ENCODE data around the gene ZNF423. TPM values are rescaled to one million over a fixed set of nuclear protein-coding genes. Genes with fewer than 3 reads are reported as not detected.
"Not testable (repeated sequence)": the region's sequence is repeated elsewhere in the genome, so short reads cannot be mapped to it uniquely, and the experiment has no call there.

The ZNF423 gene
- polyA plus RNA-seq, 4 donors = 28.0 to 38.7 (median 29.0) TPM

DNA sequence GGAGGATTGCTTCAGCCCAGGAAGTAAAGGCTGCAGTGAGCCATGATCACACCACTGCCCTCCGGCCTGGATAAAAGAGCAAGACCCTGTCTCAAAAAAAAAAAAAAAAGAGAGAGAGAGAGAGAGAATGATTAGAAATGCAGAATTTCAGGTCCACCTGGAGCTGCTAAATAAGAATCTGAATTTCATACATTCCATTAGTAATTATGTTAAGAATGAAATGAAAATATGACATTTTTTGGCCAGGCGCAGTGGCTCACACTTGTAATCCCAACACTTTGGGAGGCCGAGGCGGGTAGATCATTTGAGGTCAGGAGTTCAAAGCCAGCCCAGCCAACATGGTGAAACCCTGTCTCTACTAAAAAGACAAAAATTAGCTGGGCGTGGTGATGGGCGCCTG is 178.3 kb downstream of the ZNF423 start:
- DNase-seq (ENCODE audit: low read depth in 4 of 4, low spot score in 3 of 4) = not testable (repeated sequence)

DNA sequence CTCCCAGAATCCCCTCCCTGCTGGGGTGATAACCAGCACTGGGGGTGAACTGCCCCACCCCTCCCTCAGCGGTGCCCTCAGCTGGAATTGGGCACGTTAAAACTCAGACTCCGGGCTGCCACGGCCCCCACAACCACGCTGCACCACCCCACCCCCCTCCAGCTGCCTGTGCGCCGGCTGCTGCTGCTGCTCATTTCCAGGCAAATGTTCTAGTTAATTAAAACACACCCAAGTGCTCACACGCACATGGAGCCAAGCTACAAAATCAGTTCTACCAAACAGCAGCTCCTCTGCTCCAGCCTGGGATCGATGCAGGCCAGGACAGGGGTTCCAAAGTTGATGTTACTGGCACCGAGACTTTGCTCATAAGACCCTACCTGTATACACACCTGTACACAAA is 180.5 kb downstream of the ZNF423 start:
- no peak for DNase-seq (ENCODE audit: low read depth in 4 of 4, low spot score in 3 of 4)

DNA sequence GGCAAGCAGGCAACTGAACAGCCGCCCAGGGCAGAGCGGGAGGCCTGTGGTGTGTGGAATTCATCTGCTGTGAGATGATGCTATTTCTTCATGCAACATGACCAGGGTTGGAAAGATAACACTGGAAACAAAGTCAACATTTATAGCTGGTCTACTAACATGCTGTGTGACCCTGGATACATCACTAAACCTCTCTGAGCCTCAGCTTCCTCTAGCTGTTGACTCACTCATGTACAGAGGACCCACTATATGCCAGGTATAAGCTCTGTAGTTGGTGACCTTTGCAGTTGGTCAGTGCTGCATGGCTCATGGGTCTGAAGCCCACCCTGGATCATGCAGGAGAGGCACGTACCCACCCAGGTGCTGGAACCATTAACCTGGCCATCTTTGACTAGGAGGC is 180.9 kb downstream of the ZNF423 start:
- no peak for DNase-seq (ENCODE audit: low read depth in 4 of 4, low spot score in 3 of 4)

DNA sequence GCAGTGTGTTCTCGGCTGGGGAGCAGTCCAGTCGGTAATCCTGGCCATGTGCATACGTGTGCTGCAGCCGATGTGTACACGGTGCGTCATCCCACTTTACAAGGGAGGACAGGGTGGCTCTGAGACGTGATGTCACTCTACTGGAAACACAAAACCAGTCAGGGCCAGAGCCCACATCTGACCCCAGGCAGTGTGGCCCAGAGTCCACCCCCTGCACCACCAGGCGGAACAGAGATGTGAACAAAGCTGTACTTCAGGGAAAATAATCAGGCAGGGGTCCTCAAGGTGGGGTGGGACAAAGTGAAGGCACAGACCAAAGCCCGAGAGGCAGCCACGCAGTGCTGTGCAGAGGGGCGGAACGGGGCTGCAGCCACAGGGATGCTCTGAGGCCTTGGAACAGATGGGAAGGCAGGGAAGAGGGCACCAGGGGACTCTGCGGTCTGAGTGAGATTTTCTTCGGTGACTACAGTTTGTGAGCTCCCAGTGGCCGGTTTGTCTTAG is 181.5 kb downstream of the ZNF423 start:
- no peak for DNase-seq (ENCODE audit: low read depth in 4 of 4, low spot score in 3 of 4)

DNA sequence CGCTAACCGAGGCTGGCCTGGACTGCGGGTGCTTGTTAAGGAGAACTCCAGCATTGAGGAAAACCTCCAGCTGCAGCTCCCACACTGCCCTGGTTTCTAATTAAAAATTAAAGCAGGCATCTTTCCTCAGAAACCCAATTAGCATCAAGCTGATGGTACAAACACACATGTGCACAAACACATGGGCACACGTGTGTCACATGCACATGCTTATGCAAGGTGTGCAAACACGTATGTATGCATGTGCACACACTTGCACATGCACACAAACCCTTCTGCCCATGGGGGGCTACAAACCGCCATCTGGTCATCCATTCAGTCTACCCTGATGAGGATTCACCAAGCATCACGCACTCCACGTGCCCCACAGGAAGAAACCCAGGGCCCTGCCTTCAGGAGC is 182.5 kb downstream of the ZNF423 start:
- no peak for DNase-seq (ENCODE audit: low read depth in 4 of 4, low spot score in 3 of 4)

DNA sequence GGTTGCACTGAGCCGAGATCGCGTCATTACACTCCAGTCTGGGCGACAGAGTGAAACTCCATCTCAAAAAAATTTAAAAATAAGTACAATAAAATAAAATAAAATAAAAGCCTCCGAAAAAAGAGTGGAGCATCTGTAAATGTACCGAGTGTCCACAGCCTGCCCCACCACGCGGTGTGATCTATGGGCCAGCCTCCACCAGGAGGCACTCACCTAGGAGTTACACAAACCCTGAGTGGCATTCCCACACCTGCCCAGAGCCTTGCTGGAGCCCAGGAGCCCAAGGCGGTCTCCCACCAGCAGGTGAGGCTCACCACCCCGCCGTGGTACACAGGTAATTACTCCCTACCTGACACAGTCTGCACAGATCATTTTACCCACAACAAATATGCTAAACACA is 183.2 kb downstream of the ZNF423 start:
- DNase-seq (ENCODE audit: low read depth in 4 of 4, low spot score in 3 of 4) = no peak

DNA sequence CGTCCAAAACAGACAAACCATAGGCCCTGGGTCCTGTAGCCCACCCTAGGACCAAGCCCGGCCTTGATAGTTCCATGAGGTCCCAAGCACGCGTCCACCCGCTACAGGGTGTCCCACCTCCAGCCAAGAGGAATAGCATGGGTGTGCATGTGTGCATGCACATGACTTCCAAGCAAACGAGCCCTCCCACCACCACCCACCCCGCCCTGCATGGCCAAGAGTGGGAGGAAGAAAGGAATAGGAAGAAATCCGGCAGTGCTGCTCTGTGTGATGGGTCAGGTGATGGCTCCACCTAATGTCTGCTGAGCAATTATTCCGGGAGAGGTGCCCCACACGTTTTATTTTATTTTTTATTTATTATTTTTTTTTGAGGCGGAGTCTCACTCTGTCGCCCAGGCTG is 184.6 kb downstream of the ZNF423 start:
- DNase-seq (ENCODE audit: low read depth in 4 of 4, low spot score in 3 of 4) = no peak

DNA sequence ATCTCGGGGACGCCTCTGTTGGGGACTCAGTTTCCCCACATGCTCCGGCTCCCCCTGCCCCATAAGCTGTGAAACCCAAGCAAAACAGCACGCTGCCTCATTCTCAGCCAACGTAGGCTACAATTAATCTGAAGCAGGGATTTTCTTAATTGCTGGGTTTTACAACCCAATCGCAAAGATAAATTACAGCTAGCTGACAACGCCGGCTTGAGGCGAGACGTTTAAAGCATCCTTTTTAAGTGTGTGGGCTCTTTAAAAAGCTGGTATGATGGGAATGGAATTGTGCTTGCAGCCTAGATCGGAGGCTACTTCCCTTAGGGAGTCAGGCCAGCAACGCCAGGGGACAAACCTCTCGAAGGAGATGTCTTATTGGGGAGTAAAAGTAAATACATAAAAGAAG is 185.3 kb downstream of the ZNF423 start:
- no peak for DNase-seq (ENCODE audit: low read depth in 4 of 4, low spot score in 3 of 4)

DNA sequence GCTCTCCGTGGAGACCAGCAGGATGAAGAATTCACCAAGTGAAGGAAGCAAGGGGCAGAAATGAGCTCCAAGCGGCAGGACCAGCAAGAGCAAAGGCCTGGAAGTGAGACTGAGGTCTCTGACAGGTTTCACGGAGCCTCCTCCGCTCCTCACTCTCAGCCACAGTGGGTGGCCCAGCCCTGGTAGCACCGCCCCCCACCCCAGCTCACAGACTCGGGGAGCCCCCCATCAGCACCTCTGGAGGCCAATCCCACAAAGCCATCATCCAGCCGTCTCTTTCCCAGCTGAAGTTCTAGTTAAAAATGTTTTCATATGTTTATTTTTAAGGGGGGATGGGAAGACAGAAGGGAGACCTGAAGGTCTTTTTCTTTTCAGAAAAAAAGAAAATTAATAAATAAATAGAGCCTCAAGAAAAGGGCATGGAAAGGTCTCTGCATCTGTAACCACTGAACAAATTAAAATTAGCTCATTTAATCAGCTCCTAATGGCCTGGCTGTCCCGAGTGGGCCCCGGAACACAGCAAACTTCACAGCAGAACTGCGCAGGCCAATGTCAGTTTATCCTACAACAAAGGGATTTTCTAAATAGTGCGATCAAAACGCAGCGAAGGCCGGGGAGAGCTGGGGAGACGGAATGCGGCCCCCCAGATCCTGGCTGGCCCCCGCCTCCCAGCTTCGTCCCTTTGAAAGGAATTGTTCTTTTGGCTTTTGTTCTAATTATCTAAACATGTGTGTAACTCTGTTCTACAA is 190.3 kb downstream of the ZNF423 start:
- no peak for DNase-seq (ENCODE audit: low read depth in 4 of 4, low spot score in 3 of 4)

DNA sequence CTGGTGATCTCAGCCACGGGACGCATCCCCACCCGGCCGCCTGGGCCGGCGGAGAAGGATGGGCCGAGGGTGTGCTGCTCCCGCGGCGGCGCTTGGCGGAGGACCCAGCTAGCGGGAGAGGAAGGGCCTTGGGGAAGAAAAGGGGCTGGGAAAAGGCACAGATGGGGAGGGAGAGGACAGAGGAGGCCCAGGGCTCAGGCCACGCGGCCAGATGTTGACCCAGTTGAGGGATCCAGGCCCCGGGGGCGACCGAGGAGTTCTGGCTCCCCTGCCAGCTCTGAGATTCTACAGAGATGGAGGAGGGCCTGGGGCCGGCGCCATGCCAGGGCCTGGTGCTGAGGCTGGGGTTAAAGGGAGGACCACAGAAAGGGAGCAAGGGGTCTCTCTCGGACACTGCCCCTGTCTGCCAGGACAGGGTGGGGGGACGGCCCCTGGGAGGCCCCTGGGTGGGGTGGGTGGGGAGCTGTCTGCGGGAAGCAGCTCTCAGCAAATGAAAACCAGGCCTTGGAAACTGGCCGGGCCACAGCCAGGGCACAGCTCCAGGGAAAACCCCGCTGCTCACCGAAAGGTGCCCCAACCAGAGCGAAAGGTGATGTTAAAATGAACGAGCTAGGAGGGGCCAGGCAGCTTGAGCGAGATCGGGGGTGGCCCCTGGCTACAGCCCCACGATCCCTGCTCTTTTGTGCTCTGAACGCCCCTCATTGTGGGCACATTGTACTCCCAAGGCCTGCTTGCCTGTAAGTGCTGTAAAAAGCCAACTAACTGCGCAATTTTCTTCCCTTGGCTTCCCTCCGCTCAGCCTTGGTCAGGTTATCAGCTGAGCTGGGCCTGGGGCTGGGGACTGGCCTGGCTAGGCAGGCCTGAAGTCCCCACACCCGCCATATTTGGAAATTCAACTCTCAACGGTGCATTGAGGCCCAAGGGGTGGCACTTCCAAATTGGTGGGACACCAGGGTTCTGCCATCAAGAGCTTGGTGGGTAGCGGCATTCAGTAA is 191.4 kb downstream of the ZNF423 start:
- DNase-seq (ENCODE audit: low read depth in 4 of 4, low spot score in 3 of 4) = no peak

DNA sequence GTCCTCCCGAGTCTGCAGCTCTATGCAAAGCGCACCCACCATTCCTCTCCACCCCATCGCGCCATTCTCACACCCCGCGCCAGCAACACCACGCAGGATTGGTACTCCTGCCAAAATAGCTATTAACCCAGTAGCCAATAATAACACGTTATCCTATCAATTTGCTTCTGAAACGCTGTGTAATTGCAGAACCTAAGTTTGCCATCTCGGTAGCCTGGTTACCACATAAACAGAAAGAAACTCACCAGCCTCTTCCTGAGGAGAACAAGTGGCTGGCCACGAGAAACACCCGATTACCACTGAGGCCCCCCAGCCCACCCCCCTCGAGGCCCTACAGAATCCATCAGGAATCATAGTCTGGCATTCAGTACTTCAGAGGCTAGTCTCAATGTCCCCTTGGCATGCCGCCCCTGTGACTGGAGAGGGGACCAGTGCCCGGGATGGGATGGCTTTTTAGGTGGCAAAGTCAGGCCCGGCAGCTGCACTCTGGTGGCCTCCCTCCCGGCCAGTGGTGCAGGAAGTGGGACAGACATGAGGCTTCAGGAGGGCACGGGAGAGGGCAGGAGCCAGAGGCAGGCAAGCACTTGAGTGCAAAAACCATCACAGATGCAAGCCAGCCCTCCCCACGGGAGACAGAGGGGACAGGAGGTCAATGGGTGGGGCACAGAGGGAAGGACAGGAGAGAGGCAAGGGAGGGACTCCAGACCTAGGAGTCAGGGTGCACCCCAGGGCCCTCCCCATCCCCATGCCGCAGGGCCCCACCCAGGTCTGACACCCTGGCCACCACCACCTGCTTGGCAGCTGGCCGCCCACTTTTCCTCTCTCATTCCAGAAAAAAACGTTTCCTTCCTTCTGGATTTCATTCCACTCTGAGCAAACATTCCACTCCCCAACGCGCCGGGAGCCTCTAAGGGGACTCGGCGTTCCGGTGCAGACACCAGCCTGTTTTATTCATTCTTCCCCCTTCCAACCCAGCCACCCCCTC is 192.5 kb downstream of the ZNF423 start:
- no peak for DNase-seq (ENCODE audit: low read depth in 4 of 4, low spot score in 3 of 4)

DNA sequence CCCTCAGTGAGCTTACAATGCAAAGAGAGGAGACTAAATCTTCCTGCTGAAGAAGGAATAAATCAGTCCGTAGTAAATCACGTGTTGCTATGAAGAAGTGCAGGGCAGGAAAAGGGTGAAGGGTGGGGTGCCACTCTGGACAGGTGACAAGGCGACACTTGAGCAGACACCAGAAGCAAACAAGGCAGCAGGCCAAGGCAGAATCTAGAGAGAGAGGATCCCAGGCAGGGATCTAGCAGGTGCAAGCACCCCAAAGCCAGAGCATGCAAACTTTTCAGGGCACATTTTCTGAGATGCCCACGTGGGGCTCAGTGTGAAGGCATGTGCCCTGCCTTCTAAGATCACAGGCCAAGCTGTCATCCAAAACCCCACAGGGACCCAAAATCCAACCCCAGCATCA is 193.3 kb downstream of the ZNF423 start:
- DNase-seq (ENCODE audit: low read depth in 4 of 4, low spot score in 3 of 4) = no peak

DNA sequence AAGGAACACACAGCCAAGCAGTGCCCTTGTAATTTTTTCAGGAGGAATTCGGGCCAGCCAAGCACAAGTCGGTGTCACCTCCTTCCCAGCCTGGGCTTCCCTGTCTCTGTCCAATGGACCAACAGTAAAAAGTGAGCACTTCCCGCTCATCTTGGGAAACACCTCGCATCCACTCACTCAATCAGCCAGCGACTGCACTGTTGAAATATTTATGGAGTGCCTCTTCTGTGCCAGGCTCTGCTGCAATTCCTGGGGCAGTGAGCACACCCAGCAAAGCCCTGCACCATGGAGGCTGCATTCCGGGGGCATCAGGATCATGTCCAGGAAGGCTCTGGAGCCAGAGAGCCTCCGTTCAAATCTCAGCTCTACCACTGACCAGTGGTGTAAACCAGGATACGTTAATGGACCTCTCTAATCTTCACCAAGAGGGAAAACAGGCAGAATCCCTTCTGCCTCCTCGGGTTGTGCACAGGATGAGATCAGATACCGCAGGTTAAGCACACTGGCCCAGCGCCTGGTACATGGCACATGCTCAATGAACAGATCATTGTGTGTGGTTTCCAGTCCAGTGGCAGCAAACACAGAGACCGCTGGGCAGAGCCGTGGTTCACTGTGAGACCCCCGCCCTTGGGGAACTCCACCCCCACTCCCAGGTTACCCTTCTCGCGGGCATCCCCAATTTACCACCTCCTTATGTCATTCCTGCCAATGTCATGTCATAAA is 194.3 kb downstream of the ZNF423 start:
- DNase-seq (ENCODE audit: low read depth in 4 of 4, low spot score in 3 of 4) = no peak

DNA sequence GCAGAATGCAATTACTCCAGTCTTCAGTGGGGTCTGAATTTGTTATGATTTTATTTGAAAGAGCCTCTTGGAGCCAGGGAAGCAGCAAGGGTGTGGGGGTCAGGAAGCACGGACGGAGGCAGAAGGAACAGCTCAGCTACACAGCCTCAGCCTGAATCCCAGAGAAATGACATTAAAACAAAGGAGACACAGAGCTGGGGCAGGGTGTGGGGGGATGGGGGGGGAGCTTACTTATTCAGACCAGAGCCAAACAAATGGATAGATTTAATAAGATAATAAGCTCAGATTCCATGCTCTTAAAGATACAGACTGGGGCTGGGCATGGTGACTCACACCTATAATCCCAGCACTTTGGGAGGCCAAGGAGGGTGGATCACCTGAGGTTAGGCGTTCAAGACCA is 195.3 kb downstream of the ZNF423 start:
- no peak for DNase-seq (ENCODE audit: low read depth in 4 of 4, low spot score in 3 of 4)

DNA sequence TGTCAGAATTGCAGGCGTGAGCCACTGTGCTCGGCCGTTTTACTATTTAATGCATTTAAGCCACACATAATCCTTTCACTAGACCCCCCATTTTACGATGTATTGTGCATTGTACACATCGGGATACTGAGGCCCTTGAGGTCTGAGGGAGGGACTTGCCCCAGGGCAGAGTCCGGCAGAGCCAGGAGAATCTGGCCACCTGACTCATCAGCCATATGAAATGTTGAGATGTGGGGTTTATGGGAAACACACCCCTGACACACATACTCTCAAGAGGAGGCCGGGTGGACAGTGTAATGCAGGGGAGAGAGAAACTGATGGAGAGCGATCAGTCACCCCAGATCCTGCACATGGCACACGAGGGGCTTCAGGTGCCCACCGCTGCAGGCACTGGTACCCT is 196.6 kb downstream of the ZNF423 start:
- DNase-seq (ENCODE audit: low read depth in 4 of 4, low spot score in 3 of 4) = no peak

DNA sequence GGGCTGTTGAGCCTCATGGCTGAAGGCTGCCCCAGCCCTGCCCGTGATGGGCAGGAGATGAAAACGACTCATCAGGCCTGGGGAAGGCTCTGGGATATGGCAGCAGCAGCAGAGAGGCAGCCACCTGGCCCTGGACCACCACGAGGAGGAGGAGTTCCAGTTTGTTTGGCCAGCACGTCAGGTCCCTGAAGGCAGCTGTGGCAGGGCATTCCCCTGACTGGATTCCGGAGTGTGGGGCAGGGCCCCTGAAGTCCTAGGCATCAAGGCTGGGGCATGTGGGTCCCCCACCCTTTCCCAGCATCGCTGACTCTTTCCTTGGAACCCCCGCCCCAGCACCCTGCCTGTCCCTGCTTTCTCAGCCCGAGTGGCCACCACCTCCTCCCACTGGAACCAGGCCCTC is 197.4 kb downstream of the ZNF423 start:
- DNase-seq (ENCODE audit: low read depth in 4 of 4, low spot score in 3 of 4) = no peak

DNA sequence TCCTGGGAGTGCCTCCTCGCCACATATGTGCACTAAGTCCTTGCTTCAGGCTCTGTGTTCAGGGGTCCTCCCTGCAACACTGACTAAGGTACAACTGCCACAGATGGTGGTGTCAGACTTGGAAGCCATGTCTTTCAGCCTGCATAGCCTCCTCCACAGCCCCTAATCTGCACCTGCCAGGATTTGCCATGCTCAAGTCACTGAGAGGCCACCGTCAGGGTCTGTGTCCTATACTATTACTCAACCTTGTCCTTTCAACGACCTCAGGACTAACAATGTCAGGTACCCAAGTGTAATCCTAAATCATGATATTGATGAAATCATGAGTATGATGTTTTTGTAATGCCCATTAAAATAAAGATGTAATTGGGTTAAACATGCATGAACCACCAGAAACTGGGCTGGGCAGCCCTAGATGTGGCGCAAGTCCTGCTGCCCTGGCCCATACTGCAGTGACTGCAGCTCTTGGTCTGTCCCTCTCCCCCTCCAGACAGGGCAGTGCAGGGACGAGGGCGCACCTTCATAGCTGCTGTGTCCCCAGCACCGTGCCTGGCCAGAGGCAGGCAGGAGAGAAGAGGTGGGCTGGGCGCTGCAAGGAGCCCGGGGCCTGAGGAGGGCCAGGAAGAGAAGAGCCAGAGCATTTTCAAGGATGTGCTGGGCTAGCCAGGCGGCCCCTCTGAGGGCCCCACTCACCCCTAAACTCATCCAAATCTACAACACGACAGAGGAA is 198.0 kb downstream of the ZNF423 start:
- DNase-seq (ENCODE audit: low read depth in 4 of 4, low spot score in 3 of 4) = no peak

DNA sequence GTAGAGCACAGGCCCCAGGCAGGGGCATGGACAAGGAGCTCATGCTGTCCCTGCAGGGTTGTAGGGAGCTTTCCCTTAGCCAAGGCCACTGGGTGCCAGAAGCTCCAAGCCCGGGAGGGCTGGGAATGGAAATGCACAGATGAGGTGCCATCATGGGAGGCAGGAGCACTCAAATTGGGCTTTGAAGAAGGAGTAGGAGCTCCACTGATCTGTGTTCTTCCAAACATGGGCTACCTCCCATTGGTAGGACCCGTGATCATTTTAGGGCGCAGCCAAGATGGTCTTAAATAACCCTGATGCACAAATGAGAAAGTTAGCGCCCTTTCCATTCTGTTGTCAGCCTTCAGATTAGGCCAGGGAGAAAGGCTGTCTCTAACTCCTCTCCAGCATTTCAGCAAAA is 201.5 kb downstream of the ZNF423 start:
- no peak for DNase-seq (ENCODE audit: low read depth in 4 of 4, low spot score in 3 of 4)

DNA sequence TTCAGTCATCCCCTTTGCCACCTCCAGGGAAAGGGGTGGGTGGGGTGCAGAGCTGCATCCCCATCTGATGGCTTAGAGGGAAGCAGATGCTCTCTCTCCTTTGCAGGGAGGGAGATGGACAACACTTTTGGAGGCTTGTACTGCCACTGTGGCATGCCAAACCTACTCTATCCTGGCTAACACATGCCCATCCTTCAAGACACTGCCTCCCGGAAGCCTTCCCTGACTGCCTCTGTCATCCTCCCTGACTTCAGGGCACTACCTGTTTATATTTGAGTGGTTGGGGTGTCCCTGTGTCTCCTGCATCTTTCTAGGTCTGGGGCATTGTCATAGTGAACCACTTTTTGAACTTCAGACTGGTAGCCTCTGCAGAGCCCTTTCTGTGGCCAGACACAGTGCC is 202.3 kb downstream of the ZNF423 start:
- DNase-seq (ENCODE audit: low read depth in 4 of 4, low spot score in 3 of 4) = no peak
